Subcutaneous adipose tissue (tissue), 4 donors: ENCODE measurements around the gene CTNNBIP1. TPM values are rescaled to one million over a fixed set of nuclear protein-coding genes. Genes with fewer than 3 reads are reported as not detected.

ENCODE experiments used
- total RNA-seq, 4 donors: library from RNA; depleted of rRNA; stranded (reverse); fragments of >200 nt; gene quantifications; one replicate each; pipeline ENCODE4 v1.1.0, GENCODE V29; 2016
- TF ChIP-seq, protein P1 (sequence below): fragments of 450-650 bp; IDR thresholded peaks from one replicate; pipeline ENCODE4 v1.5.1; 2016; ENCODE audit warnings: low read depth, mild to moderate bottlenecking, control low read depth, antibody characterized with exemption, moderate library complexity

Gene CTNNBIP1
- total RNA-seq, 4 donors from 2014 or later, result 10.8 to 45.2 (median 17.1) TPM

DNA sequence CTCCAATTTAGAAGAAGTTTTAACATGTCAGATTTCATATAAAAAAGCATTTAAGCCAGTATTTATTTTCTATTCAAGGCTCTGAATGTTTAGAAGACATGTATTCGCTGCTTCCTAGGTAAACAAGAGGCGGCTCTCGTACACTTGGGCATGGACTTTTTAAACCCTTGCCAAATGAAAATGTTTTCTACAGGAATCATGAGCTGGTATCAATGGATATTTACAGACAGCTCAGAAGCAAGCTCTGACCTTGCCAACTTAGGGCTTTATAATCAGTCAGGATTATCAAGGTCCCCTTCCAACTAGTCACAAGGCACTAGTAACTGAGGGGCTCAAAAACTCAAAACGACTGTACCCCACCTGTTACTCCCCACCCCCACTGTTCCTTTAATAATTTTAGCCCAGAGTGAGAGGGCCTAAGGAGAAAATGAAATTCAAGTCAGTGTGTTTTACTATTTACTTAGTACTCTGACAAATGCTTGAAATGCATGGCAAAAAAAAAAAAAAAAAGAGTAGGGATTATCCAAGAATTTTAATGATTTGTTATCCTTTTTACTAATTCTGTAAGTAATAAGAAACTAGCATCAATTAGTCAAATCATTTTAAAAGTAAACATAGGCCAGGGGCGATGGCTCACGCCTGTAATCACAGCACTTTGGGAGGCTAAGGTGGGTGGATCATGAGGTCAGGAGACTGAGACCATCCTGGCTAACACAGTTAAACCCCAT is 98.7 kb downstream of the CTNNBIP1 start:
- TF ChIP-seq, protein P1, sequence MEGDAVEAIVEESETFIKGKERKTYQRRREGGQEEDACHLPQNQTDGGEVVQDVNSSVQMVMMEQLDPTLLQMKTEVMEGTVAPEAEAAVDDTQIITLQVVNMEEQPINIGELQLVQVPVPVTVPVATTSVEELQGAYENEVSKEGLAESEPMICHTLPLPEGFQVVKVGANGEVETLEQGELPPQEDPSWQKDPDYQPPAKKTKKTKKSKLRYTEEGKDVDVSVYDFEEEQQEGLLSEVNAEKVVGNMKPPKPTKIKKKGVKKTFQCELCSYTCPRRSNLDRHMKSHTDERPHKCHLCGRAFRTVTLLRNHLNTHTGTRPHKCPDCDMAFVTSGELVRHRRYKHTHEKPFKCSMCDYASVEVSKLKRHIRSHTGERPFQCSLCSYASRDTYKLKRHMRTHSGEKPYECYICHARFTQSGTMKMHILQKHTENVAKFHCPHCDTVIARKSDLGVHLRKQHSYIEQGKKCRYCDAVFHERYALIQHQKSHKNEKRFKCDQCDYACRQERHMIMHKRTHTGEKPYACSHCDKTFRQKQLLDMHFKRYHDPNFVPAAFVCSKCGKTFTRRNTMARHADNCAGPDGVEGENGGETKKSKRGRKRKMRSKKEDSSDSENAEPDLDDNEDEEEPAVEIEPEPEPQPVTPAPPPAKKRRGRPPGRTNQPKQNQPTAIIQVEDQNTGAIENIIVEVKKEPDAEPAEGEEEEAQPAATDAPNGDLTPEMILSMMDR, result no peak

DNA sequence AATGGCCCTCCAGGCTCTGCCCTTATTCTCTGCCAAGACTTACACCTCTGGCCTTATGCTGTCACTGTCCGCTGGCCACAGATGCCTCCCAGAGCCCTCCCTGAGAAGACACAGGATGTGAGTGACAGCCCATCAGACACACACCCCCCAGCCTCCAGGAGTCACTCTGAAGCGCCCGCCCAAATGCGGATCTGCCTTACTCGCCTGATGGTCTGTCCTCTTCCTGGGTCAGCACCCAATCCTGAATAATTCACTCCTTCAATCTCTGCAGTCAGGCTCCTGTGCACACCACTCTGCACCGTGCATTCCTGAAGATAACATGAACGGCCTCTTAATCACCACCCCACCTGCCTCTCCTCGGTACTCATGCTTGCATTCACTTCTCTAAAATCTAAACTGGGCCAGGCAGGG is 101.0 kb downstream of the CTNNBIP1 start:
- TF ChIP-seq, protein P1, result no peak

DNA sequence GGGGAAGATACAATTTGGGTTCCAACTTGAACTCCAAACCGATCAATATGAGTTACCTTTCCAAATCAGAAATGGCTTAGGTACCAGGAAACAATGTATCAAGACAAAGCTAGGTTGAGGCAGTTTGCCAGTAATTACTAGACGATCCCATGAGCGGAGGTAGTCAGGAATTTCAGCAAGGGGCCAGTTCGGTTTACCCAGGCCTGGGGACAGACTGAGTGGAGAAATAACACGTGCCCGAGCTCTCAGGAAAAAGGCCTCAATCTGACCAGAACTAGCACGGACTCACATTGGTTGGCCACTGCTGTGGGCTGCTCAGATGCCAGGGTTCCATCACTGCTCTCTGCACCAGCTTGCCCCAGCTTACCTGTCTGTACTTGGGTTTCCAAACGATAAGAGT is 101.6 kb downstream of the CTNNBIP1 start:
- TF ChIP-seq, protein P1, result no peak

DNA sequence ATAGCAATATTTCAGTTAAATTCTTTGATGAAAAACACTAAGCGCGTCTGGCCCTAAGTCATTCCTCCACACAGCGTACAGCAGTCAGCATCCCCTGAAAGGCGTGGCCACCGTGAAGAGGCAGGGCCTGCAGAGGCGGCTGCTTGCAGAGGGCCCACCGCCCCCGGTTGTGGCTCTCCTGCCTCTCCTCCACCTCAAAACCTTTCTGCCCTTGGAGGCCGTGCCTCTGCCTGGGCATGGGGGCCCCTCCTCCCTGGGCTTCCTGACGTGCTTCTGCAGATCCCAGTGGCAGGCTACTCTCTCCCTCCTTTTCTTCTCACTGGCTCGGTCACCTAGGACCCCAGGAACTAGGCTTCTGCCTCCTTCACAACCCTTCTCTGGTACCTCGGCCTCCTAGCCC is 102.5 kb downstream of the CTNNBIP1 start:
- TF ChIP-seq, protein P1, result no peak

DNA sequence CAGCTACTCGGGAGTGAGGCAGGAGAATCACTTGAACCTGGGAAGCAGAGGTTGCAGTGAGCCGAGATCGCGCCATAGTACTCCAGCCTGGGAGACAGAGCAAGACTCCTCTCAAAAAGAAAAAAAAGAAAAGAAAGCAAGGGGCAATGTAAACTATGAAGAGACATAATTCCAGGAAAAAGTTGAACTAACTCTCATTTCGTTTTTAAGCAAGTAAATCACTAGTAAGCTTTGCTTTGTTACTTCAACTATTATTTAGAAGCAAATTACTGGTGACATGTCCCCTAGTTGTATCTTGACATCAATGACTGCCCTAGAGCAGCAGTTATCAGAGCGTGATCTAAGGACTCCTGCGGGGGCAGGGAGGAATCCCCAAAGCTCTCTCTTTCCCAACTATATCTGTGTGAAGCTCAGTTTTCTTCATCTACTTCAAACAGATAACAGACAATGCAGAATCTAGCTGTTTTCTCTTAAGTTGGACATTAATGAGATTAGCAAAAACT is 105.0 kb downstream of the CTNNBIP1 start:
- TF ChIP-seq, protein P1, result no peak

DNA sequence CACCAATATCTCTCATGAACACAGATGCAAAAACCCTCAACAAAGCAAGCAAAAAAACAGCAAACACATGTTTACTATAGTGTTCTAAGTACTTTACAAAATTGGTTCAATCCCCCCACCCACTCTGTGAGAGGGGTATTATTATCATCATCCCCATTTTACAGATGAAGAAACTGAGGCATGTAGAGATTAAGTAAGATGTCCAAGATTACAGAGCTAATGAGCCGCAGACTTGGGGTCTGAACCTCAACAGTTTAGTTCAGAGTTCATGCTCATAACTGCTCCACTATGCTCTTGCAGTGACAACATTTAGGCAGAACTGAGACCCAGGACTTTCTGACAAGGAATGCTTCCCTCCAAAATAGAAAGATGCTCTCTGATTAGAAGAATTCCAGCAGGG is 108.2 kb downstream of the CTNNBIP1 start:
- TF ChIP-seq, protein P1, result no peak

Other genes starting within 250 kb of the CTNNBIP1 start
- 10 to 100 TPM; 17.9 to 29.7 (median 24.9) TPM for gene CLSTN1, start 86.3 kb downstream of the CTNNBIP1 start, total RNA-seq
- 10 to 100 TPM; 21.1 to 36.7 (median 26.3) TPM for gene LZIC, start 33.1 kb upstream of the CTNNBIP1 start, total RNA-seq
- gene NMNAT1, start 33.2 kb upstream of the CTNNBIP1 start, total RNA-seq, result 1 to 10 TPM; 5.8 to 7.5 (median 6.5) TPM
- 100 to 1,000 TPM in 3 of 4 donors, 10 to 100 TPM in 1; 77.3 to 312 (median 215) TPM for gene RBP7, start 87.0 kb upstream of the CTNNBIP1 start, total RNA-seq
- 10 to 100 TPM; 38.2 to 57.8 (median 50.0) TPM for gene UBE4B, start 122.7 kb upstream of the CTNNBIP1 start, total RNA-seq